ENCODE data around the gene SNX30. TPM values are rescaled to one million over a fixed set of nuclear protein-coding genes. Genes with fewer than 3 reads are reported as not detected.

The SNX30 gene
- total and polyA plus RNA-seq, 4 experiments from 2014 or later = 0.73 to 10.9 (median 7.4) TPM

DNA sequence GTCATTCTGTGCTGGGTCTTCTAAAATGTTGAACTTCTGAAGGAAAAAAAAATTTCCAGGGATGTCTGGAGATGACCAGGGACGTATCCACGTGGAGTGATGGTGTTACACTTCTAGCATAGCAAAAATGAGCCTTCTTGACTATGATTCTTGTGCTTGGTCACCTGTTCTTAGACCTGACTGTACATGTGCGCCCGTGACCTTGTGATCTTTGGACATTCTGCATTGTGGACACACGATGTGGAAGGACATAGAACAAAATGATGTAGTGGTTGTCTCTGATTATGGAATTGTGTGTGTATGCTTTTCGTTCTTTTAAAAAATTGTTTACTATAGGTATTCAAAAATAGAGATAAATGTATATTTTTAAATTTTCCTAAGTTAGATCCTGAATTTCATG, 61.0 kb downstream of the SNX30 start:
- Mint-ChIP-seq H3K9me3 (no peaks in the 10 kb centered on the region), H3K4me3 (no peak overlapping the region), H3K4me1 (peaks cover 0 to 13% (median 4%) of the 10 kb centered on the region in 4 donors), H3K27me3 (no peaks in the 10 kb centered on the region), H3K36me3 (peaks cover 5 to 14% of the 10 kb centered on the region in 2 donors), H3K27ac (no peak overlapping the region)
- Histone ChIP-seq H3K4me1 (ENCODE audit: insufficient read depth, low read length) (no peaks in the 10 kb centered on the region), H3K27me3 (ENCODE audit: insufficient read depth, low read length) (no peaks in the 10 kb centered on the region), H3K36me3 (ENCODE audit: insufficient read depth, low read length) (no peaks in the 10 kb centered on the region), H3K27ac (ENCODE audit: low read depth, low read length) (no peak overlapping the region), H3K9me3 (ENCODE audit: control insufficient read depth in 1 of 2, low read length in 2 of 2) (no peaks in the 10 kb centered on the region), H3K4me3 (ENCODE audit: low read length in 2 of 2) (no peak overlapping the region)
- intact Hi-C loops (cut with micrococcal nuclease) = no loop called here
- POLR2A ChIA-PET (ENCODE audit: partially characterized antibody) = no interaction called here
- DNase-seq = no peak
- CTCF ChIA-PET (ENCODE audit: partially characterized antibody) = no interaction called here

- DNase-seq = no peak
- H3K27me3 ChIP-seq (ENCODE audit: insufficient read depth, low read length) = no peaks in the 10 kb centered on the region
- Mint-ChIP-seq H3K36me3 (peaks cover 21 to 23% of the 10 kb centered on the region in 2 donors), H3K4me3 (no peak overlapping the region), H3K27ac (peak overlapping the region in 1 of 7 donors; percentile 78), H3K4me1 (peaks cover 0 to 14% (median 6%) of the 10 kb centered on the region in 4 donors), H3K27me3 (no peaks in the 10 kb centered on the region), H3K9me3 (no peaks in the 10 kb centered on the region)
- intact Hi-C loops (cut with micrococcal nuclease) = no loop called here
- no peaks in the 10 kb centered on the region for H3K36me3 ChIP-seq (ENCODE audit: insufficient read depth, low read length)
- H3K4me3 ChIP-seq (ENCODE audit: low read length in 2 of 2) = no peak overlapping the region
- H3K4me1 ChIP-seq (ENCODE audit: insufficient read depth, low read length) = no peaks in the 10 kb centered on the region
- POLR2A ChIA-PET (ENCODE audit: partially characterized antibody) = no interaction called here
- CTCF ChIA-PET (ENCODE audit: partially characterized antibody) = no interaction called here
- no peak overlapping the region for H3K27ac ChIP-seq (ENCODE audit: low read depth, low read length)
- no peaks in the 10 kb centered on the region for H3K9me3 ChIP-seq (ENCODE audit: control insufficient read depth in 1 of 2, low read length in 2 of 2)
Observed at GRCh38 chr9:112815868-112816267, 65.3 kb downstream of the SNX30 start.

DNA sequence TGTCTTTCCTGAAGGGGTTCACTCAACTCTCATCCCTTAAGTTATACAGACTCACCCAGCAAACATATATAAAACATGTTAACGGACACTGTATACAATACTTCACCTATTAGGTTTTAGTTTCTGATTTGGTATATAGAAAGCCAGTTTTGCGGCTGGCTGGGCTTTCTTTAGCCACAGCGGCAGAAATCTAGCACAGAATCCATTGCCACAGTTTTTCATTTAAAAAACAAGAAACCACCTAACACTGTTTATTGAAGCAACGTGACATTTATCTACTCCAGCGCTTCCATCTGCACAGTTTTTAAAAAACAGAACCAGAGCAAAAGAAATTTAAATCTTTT, 67.3 kb downstream of the SNX30 start:
- Mint-ChIP-seq H3K36me3 (peaks cover 28% of the 10 kb centered on the region in 2 donors), H3K4me1 (peaks cover 0 to 14% (median 6%) of the 10 kb centered on the region in 4 donors), H3K4me3 (no peak overlapping the region), H3K27ac (no peak overlapping the region), H3K9me3 (no peaks in the 10 kb centered on the region), H3K27me3 (no peaks in the 10 kb centered on the region)
- ChIA-PET CTCF (ENCODE audit: partially characterized antibody) (interaction anchor here (0.7 to 1.2 kb wide), 2 partner anchors 9 to 1175 kb away, joined by 3 read pairs; no protein-coding TSS in a partner anchor), POLR2A (ENCODE audit: partially characterized antibody) (no interaction called here)
- H3K27ac ChIP-seq (ENCODE audit: low read depth, low read length) = no peak overlapping the region
- no peaks in the 10 kb centered on the region for H3K9me3 ChIP-seq (ENCODE audit: control insufficient read depth in 1 of 2, low read length in 2 of 2)
- H3K27me3 ChIP-seq (ENCODE audit: insufficient read depth, low read length) = no peaks in the 10 kb centered on the region
- DNase-seq = no peak
- H3K4me3 ChIP-seq (ENCODE audit: low read length in 2 of 2) = no peak overlapping the region
- no peaks in the 10 kb centered on the region for H3K36me3 ChIP-seq (ENCODE audit: insufficient read depth, low read length)
- intact Hi-C loops (cut with micrococcal nuclease) = no loop called here
- no peaks in the 10 kb centered on the region for H3K4me1 ChIP-seq (ENCODE audit: insufficient read depth, low read length)

DNA sequence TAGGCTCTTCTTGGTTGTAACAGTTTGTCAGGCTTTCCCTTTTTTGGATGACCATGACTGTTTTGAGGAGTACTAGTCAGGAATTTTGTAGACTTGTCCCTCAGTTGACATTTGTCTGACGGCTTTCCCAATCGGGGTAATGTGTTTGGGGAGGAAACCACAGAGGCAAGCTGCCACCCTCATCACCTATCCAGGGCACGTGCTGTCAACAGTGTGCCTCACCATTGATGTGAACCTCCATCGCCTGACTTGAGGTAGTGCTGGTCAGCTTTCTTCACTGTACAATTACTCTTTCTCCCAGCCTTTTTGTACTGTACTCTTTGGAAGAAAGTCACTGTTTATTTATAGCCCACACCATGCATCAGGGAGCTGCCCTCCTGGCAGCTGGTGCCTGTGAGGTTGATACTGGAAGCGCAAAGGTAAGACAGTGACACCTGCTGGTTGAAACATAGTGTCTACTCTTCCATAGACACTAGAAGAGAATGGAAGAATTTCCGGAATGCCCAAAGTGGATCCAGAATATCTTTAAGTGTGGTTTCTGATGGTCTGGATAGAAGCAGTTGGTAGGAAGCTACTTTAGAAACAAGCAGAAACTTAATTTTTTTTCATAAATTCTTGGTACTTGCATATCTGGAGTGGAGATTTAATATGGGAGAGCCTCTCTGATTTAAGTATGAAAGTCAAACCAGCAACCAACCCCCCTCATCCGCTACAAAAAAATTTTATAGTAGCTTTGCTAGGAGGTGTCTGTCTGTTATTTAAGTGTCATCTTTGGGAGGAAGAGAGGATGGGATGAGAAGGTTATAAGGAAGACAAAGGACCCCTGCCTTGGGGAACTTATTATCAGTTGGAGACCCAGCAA, 69.3 kb downstream of the SNX30 start:
- POLR2A ChIA-PET (ENCODE audit: partially characterized antibody) = no interaction called here
- Histone ChIP-seq H3K36me3 (ENCODE audit: insufficient read depth, low read length) (no peaks in the 10 kb centered on the region), H3K27ac (ENCODE audit: low read depth, low read length) (no peak overlapping the region), H3K9me3 (ENCODE audit: control insufficient read depth in 1 of 2, low read length in 2 of 2) (no peaks in the 10 kb centered on the region), H3K4me1 (ENCODE audit: insufficient read depth, low read length) (no peaks in the 10 kb centered on the region), H3K4me3 (ENCODE audit: low read length in 2 of 2) (no peak overlapping the region), H3K27me3 (ENCODE audit: insufficient read depth, low read length) (no peaks in the 10 kb centered on the region)
- CTCF ChIA-PET (ENCODE audit: partially characterized antibody) = interaction anchor here (0.7 to 1.8 kb wide), 7 partner anchors 8 to 380 kb away, joined by 3 to 6 read pairs (median 3); no protein-coding TSS in a partner anchor
- intact Hi-C loops (cut with micrococcal nuclease) = no loop called here
- Mint-ChIP-seq H3K27ac (peak overlapping the region in 1 of 7 donors; percentile 59), H3K4me3 (no peak overlapping the region), H3K9me3 (no peaks in the 10 kb centered on the region), H3K4me1 (peaks cover 0 to 14% (median 4%) of the 10 kb centered on the region in 4 donors), H3K27me3 (no peaks in the 10 kb centered on the region), H3K36me3 (peaks cover 28 to 37% of the 10 kb centered on the region in 2 donors)
- DNase-seq = peak in 3 of 5 donors; percentile 2 to 16 (median 9)

DNA sequence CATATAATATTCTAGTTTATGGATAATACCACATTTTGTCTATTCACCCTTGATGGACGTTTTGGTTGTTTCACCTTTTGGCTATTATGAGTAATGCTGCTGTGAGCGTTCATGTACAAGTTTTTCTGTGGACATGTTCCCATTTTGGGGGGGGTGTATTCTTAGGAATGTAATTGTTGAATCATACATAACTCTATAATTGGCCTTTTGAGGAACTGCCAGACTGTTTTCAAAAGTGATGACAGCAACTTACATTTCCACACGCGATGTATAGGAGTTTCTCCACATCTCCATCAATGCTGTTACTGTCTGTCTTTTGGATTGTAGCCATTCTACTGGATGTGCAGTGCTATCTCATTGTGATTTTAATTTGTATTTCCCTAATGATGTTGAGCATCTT, 70.3 kb downstream of the SNX30 start:
- Histone ChIP-seq H3K4me1 (ENCODE audit: insufficient read depth, low read length) (no peaks in the 10 kb centered on the region), H3K9me3 (ENCODE audit: control insufficient read depth in 1 of 2, low read length in 2 of 2) (no peaks in the 10 kb centered on the region), H3K27me3 (ENCODE audit: insufficient read depth, low read length) (no peaks in the 10 kb centered on the region), H3K27ac (ENCODE audit: low read depth, low read length) (no peak overlapping the region), H3K36me3 (ENCODE audit: insufficient read depth, low read length) (no peaks in the 10 kb centered on the region), H3K4me3 (ENCODE audit: low read length in 2 of 2) (no peak overlapping the region)
- CTCF ChIA-PET (ENCODE audit: partially characterized antibody) = interaction anchor here (1.0 to 1.8 kb wide), 2 partner anchors 18 to 378 kb away, joined by 5 read pairs; no protein-coding TSS in a partner anchor
- H3K36me3 Mint-ChIP-seq = peaks cover 33 to 43% of the 10 kb centered on the region in 2 donors
- no peak overlapping the region for H3K4me3 Mint-ChIP-seq
- H3K27me3 Mint-ChIP-seq = no peaks in the 10 kb centered on the region
- H3K4me1 Mint-ChIP-seq = peaks cover 0 to 11% (median 4%) of the 10 kb centered on the region in 4 donors
- H3K27ac Mint-ChIP-seq = no peak overlapping the region
- intact Hi-C loops (cut with micrococcal nuclease) = no loop called here
- POLR2A ChIA-PET (ENCODE audit: partially characterized antibody) = no interaction called here
- H3K9me3 Mint-ChIP-seq = no peaks in the 10 kb centered on the region
- DNase-seq = no peak

- DNase-seq = no peak
- no peaks in the 10 kb centered on the region for H3K27me3 ChIP-seq (ENCODE audit: insufficient read depth, low read length)
- Mint-ChIP-seq H3K27me3 (no peaks in the 10 kb centered on the region), H3K27ac (no peak overlapping the region), H3K4me3 (no peak overlapping the region), H3K9me3 (no peaks in the 10 kb centered on the region), H3K36me3 (peaks cover 34 to 47% of the 10 kb centered on the region in 2 donors), H3K4me1 (peaks cover 0 to 4% (median 1%) of the 10 kb centered on the region in 4 donors)
- no peaks in the 10 kb centered on the region for H3K36me3 ChIP-seq (ENCODE audit: insufficient read depth, low read length)
- H3K4me1 ChIP-seq (ENCODE audit: insufficient read depth, low read length) = no peaks in the 10 kb centered on the region
- H3K9me3 ChIP-seq (ENCODE audit: control insufficient read depth in 1 of 2, low read length in 2 of 2) = no peaks in the 10 kb centered on the region
- no peak overlapping the region for H3K4me3 ChIP-seq (ENCODE audit: low read length in 2 of 2)
- intact Hi-C loops (cut with micrococcal nuclease) = no loop called here
- no peak overlapping the region for H3K27ac ChIP-seq (ENCODE audit: low read depth, low read length)
- ChIA-PET POLR2A (ENCODE audit: partially characterized antibody) (no interaction called here), CTCF (ENCODE audit: partially characterized antibody) (no interaction called here)
Observed at GRCh38 chr9:112822618-112823017, 72.1 kb downstream of the SNX30 start.

GRCh38 chr9:112823257-112823656, 72.7 kb downstream of the SNX30 start:
- peaks cover 31 to 43% of the 10 kb centered on the region in 2 donors for H3K36me3 Mint-ChIP-seq
- intact Hi-C loops (cut with micrococcal nuclease) = no loop called here
- no peak overlapping the region for H3K4me3 Mint-ChIP-seq
- Histone ChIP-seq H3K4me1 (ENCODE audit: insufficient read depth, low read length) (no peaks in the 10 kb centered on the region), H3K4me3 (ENCODE audit: low read length in 2 of 2) (no peak overlapping the region), H3K9me3 (ENCODE audit: control insufficient read depth in 1 of 2, low read length in 2 of 2) (no peaks in the 10 kb centered on the region), H3K27me3 (ENCODE audit: insufficient read depth, low read length) (no peaks in the 10 kb centered on the region), H3K36me3 (ENCODE audit: insufficient read depth, low read length) (no peaks in the 10 kb centered on the region), H3K27ac (ENCODE audit: low read depth, low read length) (no peak overlapping the region)
- H3K27ac Mint-ChIP-seq = no peak overlapping the region
- H3K9me3 Mint-ChIP-seq = no peaks in the 10 kb centered on the region
- no peak for DNase-seq
- H3K27me3 Mint-ChIP-seq = no peaks in the 10 kb centered on the region
- CTCF ChIA-PET (ENCODE audit: partially characterized antibody) = interaction anchor here (1.6 kb wide), 1 partner anchor 19 kb away, joined by 4 read pairs; no protein-coding TSS in a partner anchor
- POLR2A ChIA-PET (ENCODE audit: partially characterized antibody) = no interaction called here
- peaks cover 0 to 4% (median 1%) of the 10 kb centered on the region in 4 donors for H3K4me1 Mint-ChIP-seq

Measured in CD4-positive, alpha-beta memory T cell (primary cell).